Right lobe of liver (tissue), 4 donors: Measurements from ENCODE around the gene OR52K1.

Experiments
- POLR2A ChIP-seq: fragments of 450-650 bp; IDR thresholded peaks from one replicate; pipeline ENCODE4 v1.6.1; 2017; ENCODE audit warnings: antibody characterized with exemption, mild to moderate bottlenecking
- TF ChIP-seq, protein P1 (sequence below), 4 donors: fragments of 200-600 bp in 3 of 4; fragments of 450-650 bp in 1 of 4; IDR thresholded peaks; one replicate each; pipeline versions ENCODE4 v1.5.1 to v1.8.0; 2016 to 2022; ENCODE audit warnings: antibody characterized with exemption in 4 of 4, mild to moderate bottlenecking in 2 of 4
- donor health status: DM: no; HTN: no; CAD: no.
- donor health status: DM: no; HTN: no; CAD: no.
- donor health status: DM: no; HTN: yes; CAD: no.

DNA sequence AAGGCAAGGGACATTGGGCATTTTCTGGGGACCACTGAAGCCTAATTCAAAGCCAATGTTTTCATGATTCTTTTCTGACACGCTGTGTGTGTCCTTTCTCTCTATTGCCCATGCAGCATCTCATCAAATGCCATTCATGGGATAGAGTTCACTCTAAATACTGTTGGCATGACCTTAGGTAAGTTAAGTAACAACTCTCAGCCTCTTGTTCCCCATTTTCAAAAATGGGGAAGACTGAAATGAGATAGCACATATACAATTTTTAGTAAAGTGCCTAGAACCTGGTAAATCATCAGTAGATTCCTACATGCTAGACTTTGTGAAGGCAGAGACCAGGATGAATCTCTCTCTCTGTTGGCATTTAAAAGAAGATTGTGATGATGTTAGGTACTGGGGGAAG lies 46.0 kb upstream of the OR52K1 start:
- TF ChIP-seq, protein P1, sequence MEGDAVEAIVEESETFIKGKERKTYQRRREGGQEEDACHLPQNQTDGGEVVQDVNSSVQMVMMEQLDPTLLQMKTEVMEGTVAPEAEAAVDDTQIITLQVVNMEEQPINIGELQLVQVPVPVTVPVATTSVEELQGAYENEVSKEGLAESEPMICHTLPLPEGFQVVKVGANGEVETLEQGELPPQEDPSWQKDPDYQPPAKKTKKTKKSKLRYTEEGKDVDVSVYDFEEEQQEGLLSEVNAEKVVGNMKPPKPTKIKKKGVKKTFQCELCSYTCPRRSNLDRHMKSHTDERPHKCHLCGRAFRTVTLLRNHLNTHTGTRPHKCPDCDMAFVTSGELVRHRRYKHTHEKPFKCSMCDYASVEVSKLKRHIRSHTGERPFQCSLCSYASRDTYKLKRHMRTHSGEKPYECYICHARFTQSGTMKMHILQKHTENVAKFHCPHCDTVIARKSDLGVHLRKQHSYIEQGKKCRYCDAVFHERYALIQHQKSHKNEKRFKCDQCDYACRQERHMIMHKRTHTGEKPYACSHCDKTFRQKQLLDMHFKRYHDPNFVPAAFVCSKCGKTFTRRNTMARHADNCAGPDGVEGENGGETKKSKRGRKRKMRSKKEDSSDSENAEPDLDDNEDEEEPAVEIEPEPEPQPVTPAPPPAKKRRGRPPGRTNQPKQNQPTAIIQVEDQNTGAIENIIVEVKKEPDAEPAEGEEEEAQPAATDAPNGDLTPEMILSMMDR (IDR thresholded peaks at IDR 0.05), result no peak
- TF ChIP-seq POLR2A, result no peak
